Trophoblast cell (in vitro differentiated cells and primary cell): ENCODE measurements around the gene SYT1.

Experiments used
- DNase-seq, 2 donors: peaks; one replicate each; pipeline ENCODE4 v3.0.0-alpha.2; 2016
- H2AFZ ChIP-seq: 2 replicates; pipeline ENCODE4 v1.6.1; 2013; ENCODE audit warnings: low read length, moderate library complexity, mild to moderate bottlenecking; ENCODE audit not compliant: insufficient read depth, poor library complexity
- H2AK5ac ChIP-seq: 2 replicates; pipeline ENCODE4 v1.6.1; 2013; ENCODE audit warnings: mild to moderate bottlenecking, low read length
- H2BK120ac ChIP-seq: 2 replicates; pipeline ENCODE4 v1.6.1; 2013; ENCODE audit warnings: low read length, mild to moderate bottlenecking, moderate library complexity; ENCODE audit not compliant: insufficient read depth, poor library complexity
- H2BK12ac ChIP-seq: 2 replicates; pipeline ENCODE4 v1.6.1; 2013; ENCODE audit warnings: mild to moderate bottlenecking, low read length, moderate library complexity
- H2BK5ac ChIP-seq: 2 replicates; pipeline ENCODE4 v1.6.1; 2013; ENCODE audit warnings: low read length, low read depth, moderate library complexity, mild to moderate bottlenecking; ENCODE audit not compliant: poor library complexity
- H3K14ac ChIP-seq: 2 replicates; pipeline ENCODE4 v1.6.1; 2013; ENCODE audit warnings: mild to moderate bottlenecking, low read length
- H3K18ac ChIP-seq: 2 replicates; pipeline ENCODE4 v1.6.1; 2013; ENCODE audit warnings: mild to moderate bottlenecking, low read length
- H3K23ac ChIP-seq: 2 replicates; pipeline ENCODE4 v1.6.1; 2013; ENCODE audit warnings: low read length
- H3K27ac ChIP-seq: 2 replicates; pipeline ENCODE4 v1.5.1; 2013; ENCODE audit warnings: low read depth, mild to moderate bottlenecking, inconsistent platforms, low read length, moderate library complexity
- H3K27me3 ChIP-seq: 2 replicates; pipeline ENCODE4 v1.6.1; 2013; ENCODE audit warnings: inconsistent platforms, mild to moderate bottlenecking, low read length, moderate library complexity; ENCODE audit not compliant: insufficient read depth
- H3K36me3 ChIP-seq, 2 experiments: 1 replicate in 1 of 2; 2 replicates in 1 of 2; pipeline ENCODE4 v1.6.1; 2013; ENCODE audit warnings: low read length in 2 of 2, mild to moderate bottlenecking in 2 of 2, moderate library complexity in 1 of 2; ENCODE audit not compliant: insufficient read depth in 2 of 2, control insufficient read depth in 1 of 2
- H3K4ac ChIP-seq: 2 replicates; pipeline ENCODE4 v1.6.1; 2013; ENCODE audit warnings: low read depth, mild to moderate bottlenecking, low read length, moderate library complexity
- H3K4me1 ChIP-seq, 2 experiments: 1 replicate in 1 of 2; 2 replicates in 1 of 2; pipeline ENCODE4 v1.6.1; 2013; ENCODE audit warnings: low read length in 2 of 2, mild to moderate bottlenecking in 2 of 2, moderate library complexity in 1 of 2; ENCODE audit not compliant: insufficient read depth in 2 of 2, control insufficient read depth in 1 of 2
- H3K4me2 ChIP-seq: 2 replicates; pipeline ENCODE4 v1.6.1; 2013; ENCODE audit warnings: inconsistent platforms, mild to moderate bottlenecking, low read length, moderate library complexity
- H3K4me3 ChIP-seq: 2 replicates; pipeline ENCODE4 v1.5.1; 2013; ENCODE audit warnings: mild to moderate bottlenecking, low read depth, low read length, inconsistent platforms
- H3K79me1 ChIP-seq: one replicate; pipeline ENCODE4 v1.6.1; 2013; ENCODE audit warnings: low read length
- H3K79me2 ChIP-seq: 2 replicates; pipeline ENCODE4 v1.6.1; 2013; ENCODE audit warnings: low read length, mild to moderate bottlenecking; ENCODE audit not compliant: control insufficient read depth, insufficient read depth, poor library complexity
- H3K9ac ChIP-seq: 2 replicates; pipeline ENCODE4 v1.6.1; 2013; ENCODE audit warnings: mild to moderate bottlenecking, low read length
- H3K9me3 ChIP-seq: 2 replicates; pipeline ENCODE4 v1.6.1; 2013; ENCODE audit warnings: low read depth, mild to moderate bottlenecking, control low read depth, inconsistent platforms, low read length; ENCODE audit not compliant: insufficient read depth
- H4K12ac ChIP-seq: 2 replicates; pipeline ENCODE4 v1.6.1; 2013; ENCODE audit warnings: low read depth, mild to moderate bottlenecking, low read length, moderate library complexity
- H4K8ac ChIP-seq: 2 replicates; pipeline ENCODE4 v1.6.1; 2013; ENCODE audit warnings: low read depth, mild to moderate bottlenecking, low read length, moderate library complexity
- H4K91ac ChIP-seq: one replicate; pipeline ENCODE4 v1.6.1; 2013; ENCODE audit warnings: low read depth, mild to moderate bottlenecking, low read length, moderate library complexity
- WGBS: extraction: QIAGEN DNeasy Blood & Tissue Kit; methylation state at CpG from one replicate; pipeline ENCODE4 v1.1.7; 2013; ENCODE audit warnings: missing lambda C conversion rate; ENCODE audit not compliant: insufficient read length, insufficient coverage; ENCODE audit errors: extremely low coverage; 5-methylcytosine and 5-hydroxymethylcytosine counted together

Gene SYT1

DNA sequence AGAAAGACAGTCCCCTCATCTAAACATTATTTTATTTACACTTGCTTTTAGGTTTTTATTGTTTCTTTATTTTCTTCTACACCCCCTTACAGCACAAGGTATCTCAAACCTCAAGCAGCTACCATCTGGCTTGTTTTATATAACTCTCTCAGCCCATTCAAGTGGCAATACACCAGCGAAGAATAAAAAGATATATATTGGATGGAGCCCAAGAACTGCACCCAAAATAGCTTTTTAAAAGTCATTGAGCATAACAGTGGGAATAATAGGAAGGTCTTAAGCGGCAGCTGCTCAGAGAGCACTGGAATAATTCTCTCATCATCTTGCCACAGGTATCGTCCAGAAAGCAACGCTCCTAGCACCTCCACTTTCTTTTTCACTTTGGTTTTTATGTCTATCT, 322.5 kb downstream of the SYT1 start:
- Histone ChIP-seq H2AK5ac (no peak overlapping the region), H3K4me3 (no peak overlapping the region), H3K4ac (no peak overlapping the region), H3K18ac (no peak overlapping the region), H2BK120ac (no peak overlapping the region), H3K27ac (no peak overlapping the region), H3K4me2 (no peak overlapping the region), H3K27me3 (no peaks in the 10 kb centered on the region), H3K9me3 (no peaks in the 10 kb centered on the region), H3K36me3 (no peaks in the 10 kb centered on the region), H3K9ac (no peak overlapping the region), H3K79me2 (no peaks in the 10 kb centered on the region), H3K79me1 (no peaks in the 10 kb centered on the region), H2AFZ (no peak overlapping the region), H3K4me1 (no peaks in the 10 kb centered on the region), H3K23ac (no peak overlapping the region), H4K12ac (no peak overlapping the region), H2BK5ac (no peak overlapping the region), H4K8ac (no peak overlapping the region), H2BK12ac (no peak overlapping the region), H4K91ac (no peak overlapping the region), H3K14ac (no peak overlapping the region)
- DNase-seq: no peak
- no CpG with 5 or more reads among the region's 4 CpGs for WGBS

DNA sequence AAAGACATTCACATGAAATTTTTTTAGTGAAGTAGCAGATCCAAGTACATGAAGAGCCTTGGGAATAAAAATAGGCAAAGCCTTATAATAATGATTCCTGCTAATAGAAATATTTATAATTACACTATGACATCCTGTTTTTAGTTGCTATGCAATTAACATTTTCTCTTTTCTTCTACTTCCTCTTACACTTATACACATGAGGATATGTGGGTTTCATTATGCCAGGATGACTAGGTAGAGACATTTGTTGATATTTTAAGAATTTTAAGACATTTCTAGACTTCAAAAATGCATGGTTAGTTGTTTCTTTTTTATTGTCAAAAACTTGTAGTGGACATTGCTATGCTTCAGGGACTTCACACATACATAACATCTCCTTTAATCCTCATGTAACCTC, 326.8 kb downstream of the SYT1 start:
- Histone ChIP-seq H2AFZ (no peak overlapping the region), H3K4me1 (no peaks in the 10 kb centered on the region), H2BK12ac (no peak overlapping the region), H3K4me3 (no peak overlapping the region), H2BK5ac (no peak overlapping the region), H3K27me3 (no peaks in the 10 kb centered on the region), H2BK120ac (no peak overlapping the region), H3K4ac (no peak overlapping the region), H3K14ac (no peak overlapping the region), H3K4me2 (no peak overlapping the region), H2AK5ac (no peak overlapping the region), H3K9me3 (no peaks in the 10 kb centered on the region), H4K8ac (no peak overlapping the region), H3K79me1 (no peaks in the 10 kb centered on the region), H3K79me2 (no peaks in the 10 kb centered on the region), H3K36me3 (no peaks in the 10 kb centered on the region), H3K23ac (no peak overlapping the region), H3K9ac (no peak overlapping the region), H3K18ac (no peak overlapping the region), H4K12ac (no peak overlapping the region), H4K91ac (no peak overlapping the region), H3K27ac (no peak overlapping the region)
- no peak for DNase-seq

- DNase-seq: no peak
These were observed 330.0 kb downstream of the SYT1 start for GRCh38 chr12:79194595-79194994.

GRCh38 chr12:79199166-79199565, 334.6 kb downstream of the SYT1 start:
- no peak overlapping the region for H3K4me3 ChIP-seq
- no peak overlapping the region for H2BK12ac ChIP-seq
- no peak overlapping the region for H4K12ac ChIP-seq
- no peak overlapping the region for H3K4ac ChIP-seq
- no peak overlapping the region for H4K91ac ChIP-seq
- H2AFZ ChIP-seq: no peak overlapping the region
- H3K4me2 ChIP-seq: no peak overlapping the region
- H2BK5ac ChIP-seq: no peak overlapping the region
- H3K4me1 ChIP-seq: no peaks in the 10 kb centered on the region
- no CpG with 5 or more reads among the region's 1 CpG for WGBS
- no peaks in the 10 kb centered on the region for H3K79me1 ChIP-seq
- H3K23ac ChIP-seq: no peak overlapping the region
- no peak overlapping the region for H3K27ac ChIP-seq
- no peaks in the 10 kb centered on the region for H3K36me3 ChIP-seq
- no peaks in the 10 kb centered on the region for H3K79me2 ChIP-seq
- H3K9me3 ChIP-seq: no peaks in the 10 kb centered on the region
- H4K8ac ChIP-seq: no peak overlapping the region
- DNase-seq: no peak
- no peaks in the 10 kb centered on the region for H3K27me3 ChIP-seq
- H3K14ac ChIP-seq: no peak overlapping the region
- H2AK5ac ChIP-seq: no peak overlapping the region
- H3K9ac ChIP-seq: no peak overlapping the region
- H3K18ac ChIP-seq: no peak overlapping the region
- no peak overlapping the region for H2BK120ac ChIP-seq

More at GRCh38 chr12:79194595-79194994, 330.0 kb downstream of the SYT1 start:
- Histone ChIP-seq H4K12ac (no peak overlapping the region), H2BK120ac (no peak overlapping the region), H3K23ac (no peak overlapping the region), H2BK5ac (no peak overlapping the region), H3K79me2 (no peaks in the 10 kb centered on the region), H4K8ac (no peak overlapping the region), H3K4ac (no peak overlapping the region), H3K36me3 (no peaks in the 10 kb centered on the region), H3K9ac (no peak overlapping the region), H3K18ac (no peak overlapping the region), H3K4me2 (no peak overlapping the region), H3K9me3 (no peaks in the 10 kb centered on the region), H3K27ac (no peak overlapping the region), H3K4me3 (no peak overlapping the region), H2AFZ (no peak overlapping the region), H3K14ac (no peak overlapping the region), H2AK5ac (no peak overlapping the region), H4K91ac (no peak overlapping the region), H3K4me1 (no peaks in the 10 kb centered on the region), H2BK12ac (no peak overlapping the region), H3K79me1 (no peaks in the 10 kb centered on the region), H3K27me3 (no peaks in the 10 kb centered on the region)
- WGBS: no CpG with 5 or more reads among the region's 3 CpGs
